ENCODE results near the gene DOK3. TPM values are rescaled to one million over a fixed set of nuclear protein-coding genes. Genes with fewer than 3 reads are reported as not detected.

The DOK3 gene
- total RNA-seq, 6 donors from 2014 or later: 17.4 to 113 (median 75.9) TPM

DNA sequence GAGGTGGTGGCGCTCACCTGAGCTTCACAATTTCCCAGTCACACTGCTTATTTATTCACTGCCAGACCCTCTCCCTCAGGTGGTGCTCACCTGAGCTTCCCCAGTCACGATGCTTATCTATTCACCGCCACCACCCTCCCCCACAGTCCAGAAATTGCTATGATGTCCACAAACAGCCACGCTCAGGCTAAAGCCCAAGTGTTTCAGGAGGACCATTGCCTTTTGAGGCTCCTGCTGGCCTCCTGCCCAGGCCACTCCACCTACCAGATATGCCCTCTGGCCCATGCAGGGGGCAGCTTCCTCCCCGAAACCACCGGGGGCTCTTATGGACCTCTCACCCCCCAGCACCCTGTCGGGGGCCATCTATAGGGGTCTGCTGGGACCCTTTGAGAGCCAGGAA, 16.8 kb downstream of the DOK3 start:
- Histone ChIP-seq H3K27me3 (no peaks in the 10 kb centered on the region), H3K36me3 (peaks cover 0 to 50% (median 38%) of the 10 kb centered on the region in 4 donors), H3K9me3 (no peaks in the 10 kb centered on the region), H3K27ac (peak overlapping the region in 3 of 4 donors; percentile 75 to 97 (median 87)), H3K4me3 (no peak overlapping the region), H3K4me1 (peaks cover 39 to 67% (median 46%) of the 10 kb centered on the region in 4 donors)
- DNase-seq (peak in 1 of 2 donors; percentile 45), ATAC-seq (ENCODE audit: low FRiP score in 2 of 2) (no peak)
- TF ChIP-seq EP300 (IDR thresholded peaks at IDR 0.05) (no peak), POLR2AphosphoS5 (IDR thresholded peaks at IDR 0.05) (no peak), CTCF (IDR thresholded peaks at IDR 0.05) (no peak), POLR2A (IDR thresholded peaks at IDR 0.05) (no peak)
- WGBS, 2 donors: 61 to 85% methylated on average over 7 of the region's 7 CpGs

DNA sequence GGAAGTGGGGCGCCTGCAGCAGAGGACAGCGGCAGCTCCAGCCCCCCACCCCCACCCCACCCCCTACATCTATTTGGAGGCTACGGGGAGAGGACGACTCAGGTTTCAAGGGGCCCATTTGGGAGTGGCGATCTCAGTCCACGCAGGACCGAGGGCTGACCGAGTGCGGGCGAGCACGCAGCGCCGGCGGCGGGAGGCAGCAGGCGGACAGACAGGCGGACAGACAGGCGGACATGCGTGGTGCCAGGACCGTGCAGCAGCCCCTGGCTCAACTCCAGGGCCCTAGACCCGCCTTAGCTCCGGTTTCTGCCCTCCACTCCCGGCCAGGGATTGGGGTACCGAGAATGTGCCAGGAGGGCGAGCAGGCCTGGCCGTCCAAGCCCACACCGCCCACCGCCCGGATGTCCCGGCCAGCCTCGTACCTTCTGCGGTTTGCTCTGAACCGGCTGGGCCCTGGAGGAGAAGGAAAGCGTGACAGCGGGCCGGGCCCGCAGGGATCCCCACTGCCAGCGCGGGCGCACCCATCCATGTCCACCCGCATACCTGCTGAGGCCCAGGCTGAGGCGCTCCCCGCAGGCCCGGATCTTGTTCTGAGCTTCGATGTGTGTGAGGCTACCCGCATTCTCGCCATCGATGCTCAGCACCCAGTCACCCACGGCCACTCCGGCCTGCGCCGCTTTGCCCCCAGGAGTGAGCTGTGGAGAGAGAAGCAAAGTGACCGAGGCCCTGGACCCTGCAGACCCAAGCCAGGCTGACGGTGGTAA, 17.5 kb downstream of the DOK3 start:
- no peaks in the 10 kb centered on the region for H3K27me3 ChIP-seq
- TF ChIP-seq CTCF (IDR thresholded peaks at IDR 0.05) (no peak), POLR2A (IDR thresholded peaks at IDR 0.05) (no peak), EP300 (IDR thresholded peaks at IDR 0.05) (no peak), POLR2AphosphoS5 (IDR thresholded peaks at IDR 0.05) (no peak)
- peaks cover 39 to 63% (median 45%) of the 10 kb centered on the region in 4 donors for H3K4me1 ChIP-seq
- DNase-seq (peak in 1 of 2 donors; percentile 82), ATAC-seq (ENCODE audit: low FRiP score in 2 of 2) (no peak)
- 85 to 96% methylated on average over 33 to 45 of the region's 54 CpGs for WGBS, 2 donors
- H3K9me3 ChIP-seq: no peaks in the 10 kb centered on the region
- no peak overlapping the region for H3K27ac ChIP-seq
- no peak overlapping the region for H3K4me3 ChIP-seq
- peaks cover 4 to 57% (median 44%) of the 10 kb centered on the region in 4 donors for H3K36me3 ChIP-seq

DNA sequence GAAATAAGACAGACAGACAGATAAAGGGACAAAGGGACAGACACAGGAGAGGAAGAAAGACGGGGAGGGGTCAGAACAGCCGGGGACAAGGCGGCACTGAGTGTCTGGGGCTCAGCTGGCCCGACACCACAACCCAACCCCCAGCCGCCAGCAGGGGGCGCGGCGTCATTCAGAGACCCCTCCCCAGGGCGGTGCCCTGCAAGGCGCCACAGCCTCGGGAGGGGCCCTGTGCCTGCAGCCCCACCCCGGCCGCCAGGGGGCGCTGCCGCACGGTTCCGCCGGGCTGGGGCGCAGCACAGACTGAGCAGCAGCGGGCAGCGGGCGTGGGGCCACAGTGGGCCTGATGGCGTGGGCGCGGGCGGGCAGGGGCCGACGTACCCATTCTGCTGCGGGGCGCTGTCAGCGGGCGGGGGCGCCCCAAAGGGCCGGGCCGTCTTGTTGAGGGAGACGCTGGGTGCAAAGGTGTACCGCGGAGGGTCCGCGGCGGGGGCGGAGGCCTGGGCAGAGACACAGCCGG, 18.1 kb downstream of the DOK3 start:
- H3K9me3 ChIP-seq: no peaks in the 10 kb centered on the region
- 68 to 77% methylated on average over 20 to 34 of the region's 43 CpGs for WGBS, 2 donors
- peak; percentile 41 to 77 (median 64) for TF ChIP-seq CTCF (IDR thresholded peaks at IDR 0.05)
- TF ChIP-seq POLR2AphosphoS5 (IDR thresholded peaks at IDR 0.05): no peak
- H3K4me1 ChIP-seq: peaks cover 37 to 56% (median 41%) of the 10 kb centered on the region in 4 donors
- peak overlapping the region in 1 of 4 donors; percentile 19 for H3K27ac ChIP-seq
- H3K36me3 ChIP-seq: peaks cover 4 to 60% (median 47%) of the 10 kb centered on the region in 4 donors
- peak in 1 of 2 donors; percentile 38 for ATAC-seq (ENCODE audit: low FRiP score in 2 of 2)
- no peak overlapping the region for H3K4me3 ChIP-seq
- peak in 1 of 2 donors; percentile 89 for DNase-seq
- H3K27me3 ChIP-seq: no peaks in the 10 kb centered on the region

DNA sequence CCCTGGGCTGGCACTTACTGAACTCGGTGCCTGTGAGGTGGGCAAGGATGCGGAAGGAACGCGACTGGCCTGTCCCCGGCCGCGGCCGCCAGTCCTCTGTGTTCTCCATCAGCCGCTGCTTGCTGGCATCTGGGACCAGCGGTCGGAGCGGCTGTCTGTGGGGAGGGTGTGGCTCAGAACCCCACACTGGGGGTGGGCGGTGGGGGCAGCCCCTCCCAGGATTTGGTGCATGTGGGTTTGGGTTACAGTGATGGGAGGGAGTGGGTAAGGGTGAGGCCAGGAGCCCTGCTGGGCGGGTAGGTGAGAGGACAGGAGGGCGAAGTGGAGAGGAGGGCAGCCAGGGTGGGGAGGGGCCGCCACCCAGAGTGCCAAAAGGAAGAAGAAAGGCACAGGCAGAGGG, 18.6 kb downstream of the DOK3 start:
- ATAC-seq (ENCODE audit: low FRiP score in 2 of 2) (no peak), DNase-seq (peak in 1 of 2 donors; percentile 73)
- H3K4me1 ChIP-seq: peaks cover 32 to 51% (median 36%) of the 10 kb centered on the region in 4 donors
- 96% methylated on average over 4 to 16 of the region's 16 CpGs for WGBS, 2 donors
- TF ChIP-seq CTCF (IDR thresholded peaks at IDR 0.05) (no peak), POLR2A (IDR thresholded peaks at IDR 0.05) (no peak), EP300 (IDR thresholded peaks at IDR 0.05) (no peak)
- no peak overlapping the region for H3K4me3 ChIP-seq
- no peaks in the 10 kb centered on the region for H3K9me3 ChIP-seq
- H3K27me3 ChIP-seq: no peaks in the 10 kb centered on the region
- peaks cover 4 to 65% (median 48%) of the 10 kb centered on the region in 4 donors for H3K36me3 ChIP-seq
- H3K27ac ChIP-seq: peak overlapping the region in 1 of 4 donors; percentile 19

Measured in upper lobe of left lung (tissue), 6 donors.